Ectodermal cell (in vitro differentiated cells): ENCODE results near the gene GNAQ.

Experiments
- H3K27ac ChIP-seq: 2 replicates; pipeline ENCODE4 v1.7.0; 2013; ENCODE audit warnings: mild to moderate bottlenecking, low read depth, low read length; ENCODE audit not compliant: insufficient read depth, poor library complexity, severe bottlenecking
- H3K27me3 ChIP-seq: 2 replicates; pipeline ENCODE4 v1.7.0; 2013; ENCODE audit warnings: mild to moderate bottlenecking, low read length; ENCODE audit not compliant: insufficient read depth, control insufficient read depth, poor library complexity, severe bottlenecking
- H3K36me3 ChIP-seq: one replicate; pipeline ENCODE4 v1.7.0; 2013; ENCODE audit warnings: low read length; ENCODE audit not compliant: control insufficient read depth, insufficient read depth
- H3K4me1 ChIP-seq: one replicate; pipeline ENCODE4 v1.7.0; 2013; ENCODE audit warnings: low read length; ENCODE audit not compliant: control insufficient read depth, insufficient read depth
- H3K4me3 ChIP-seq: 2 replicates; pipeline ENCODE4 v1.7.0; 2013; ENCODE audit warnings: low read depth, low read length, control low read depth; ENCODE audit not compliant: insufficient read depth
- H3K9me3 ChIP-seq: 2 replicates; pipeline ENCODE4 v1.7.0; 2013; ENCODE audit warnings: mild to moderate bottlenecking, low read length, moderate library complexity; ENCODE audit not compliant: control insufficient read depth
- WGBS, 2 experiments: methylation state at CpG; one replicate each; pipeline ENCODE4 v1.1.7; 2013; ENCODE audit warnings: missing lambda C conversion rate in 2 of 2; 5-methylcytosine and 5-hydroxymethylcytosine counted together

Gene GNAQ

GRCh38 chr9:77744841-77745430 lies 286.7 kb downstream of the GNAQ start:
- no peak overlapping the region for H3K27ac ChIP-seq
- H3K36me3 ChIP-seq: no peaks in the 10 kb centered on the region
- H3K4me1 ChIP-seq: no peaks in the 10 kb centered on the region
- 50 to 60% methylated on average over 3 to 6 of the region's 6 CpGs for WGBS, 2 experiments
- H3K9me3 ChIP-seq: no peaks in the 10 kb centered on the region
- H3K4me3 ChIP-seq: no peak overlapping the region
- no peaks in the 10 kb centered on the region for H3K27me3 ChIP-seq

DNA sequence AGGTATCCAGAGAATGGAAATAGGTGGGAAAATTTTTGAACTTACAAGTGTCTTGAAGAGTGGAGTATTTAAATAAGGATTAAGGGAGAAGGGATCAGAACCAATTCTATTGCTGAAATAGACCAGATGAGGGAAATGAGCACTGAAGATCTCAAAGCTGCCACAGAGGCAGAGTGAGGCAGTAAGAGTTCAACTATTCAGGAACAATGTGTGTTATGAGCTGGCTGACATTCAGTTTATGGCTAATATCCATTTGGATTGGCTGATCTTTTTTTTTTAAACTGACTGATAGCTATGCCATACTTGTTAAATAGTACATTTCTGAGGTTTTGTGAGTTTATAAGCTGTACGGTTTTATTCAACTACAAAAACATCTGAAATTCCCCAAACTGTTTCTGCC lies 288.2 kb downstream of the GNAQ start:
- 80% methylated on average over 1 of the region's 1 CpG; no CpG with 5 or more reads in 1 of the 2 experiments for WGBS, 2 experiments
- no peak overlapping the region for H3K4me3 ChIP-seq
- no peaks in the 10 kb centered on the region for H3K36me3 ChIP-seq
- H3K27ac ChIP-seq: no peak overlapping the region
- no peaks in the 10 kb centered on the region for H3K27me3 ChIP-seq
- H3K9me3 ChIP-seq: no peaks in the 10 kb centered on the region
- H3K4me1 ChIP-seq: no peaks in the 10 kb centered on the region

GRCh38 chr9:77738932-77739331 lies 292.7 kb downstream of the GNAQ start:
- Histone ChIP-seq H3K9me3 (no peaks in the 10 kb centered on the region), H3K4me3 (no peak overlapping the region), H3K27me3 (no peaks in the 10 kb centered on the region), H3K4me1 (no peaks in the 10 kb centered on the region), H3K27ac (no peak overlapping the region), H3K36me3 (no peaks in the 10 kb centered on the region)
- 83 to 84% methylated on average over 3 to 4 of the region's 4 CpGs for WGBS, 2 experiments

GRCh38 chr9:77735494-77735893 lies 296.1 kb downstream of the GNAQ start:
- Histone ChIP-seq H3K4me1 (no peaks in the 10 kb centered on the region), H3K27me3 (no peaks in the 10 kb centered on the region), H3K27ac (no peak overlapping the region), H3K9me3 (no peaks in the 10 kb centered on the region), H3K36me3 (no peaks in the 10 kb centered on the region), H3K4me3 (no peak overlapping the region)
- 78 to 81% methylated on average over 5 of the region's 5 CpGs for WGBS, 2 experiments

DNA sequence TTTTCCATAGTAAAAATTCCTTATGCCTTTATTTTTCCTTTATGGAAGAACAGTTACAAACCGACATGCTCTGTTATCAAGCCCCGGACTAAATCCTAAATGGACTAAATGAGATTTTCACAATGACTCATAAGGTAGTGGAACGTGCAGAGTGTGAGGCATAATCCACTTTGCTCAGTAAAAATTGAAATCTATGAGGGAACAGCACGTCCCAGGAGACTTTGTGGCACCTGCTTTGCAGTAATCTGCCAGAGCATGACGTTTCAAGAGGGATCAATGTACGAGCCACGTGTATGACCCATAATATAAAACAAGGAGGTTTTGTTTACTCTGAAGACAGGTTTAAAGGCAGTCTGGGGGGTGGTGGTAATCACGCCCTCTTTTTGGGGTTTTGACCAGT lies 299.7 kb downstream of the GNAQ start:
- H3K4me3 ChIP-seq: no peak overlapping the region
- no peaks in the 10 kb centered on the region for H3K9me3 ChIP-seq
- H3K27ac ChIP-seq: no peak overlapping the region
- 94 to 97% methylated on average over 8 of the region's 8 CpGs for WGBS, 2 experiments
- no peaks in the 10 kb centered on the region for H3K4me1 ChIP-seq
- H3K27me3 ChIP-seq: no peaks in the 10 kb centered on the region
- H3K36me3 ChIP-seq: no peaks in the 10 kb centered on the region

DNA sequence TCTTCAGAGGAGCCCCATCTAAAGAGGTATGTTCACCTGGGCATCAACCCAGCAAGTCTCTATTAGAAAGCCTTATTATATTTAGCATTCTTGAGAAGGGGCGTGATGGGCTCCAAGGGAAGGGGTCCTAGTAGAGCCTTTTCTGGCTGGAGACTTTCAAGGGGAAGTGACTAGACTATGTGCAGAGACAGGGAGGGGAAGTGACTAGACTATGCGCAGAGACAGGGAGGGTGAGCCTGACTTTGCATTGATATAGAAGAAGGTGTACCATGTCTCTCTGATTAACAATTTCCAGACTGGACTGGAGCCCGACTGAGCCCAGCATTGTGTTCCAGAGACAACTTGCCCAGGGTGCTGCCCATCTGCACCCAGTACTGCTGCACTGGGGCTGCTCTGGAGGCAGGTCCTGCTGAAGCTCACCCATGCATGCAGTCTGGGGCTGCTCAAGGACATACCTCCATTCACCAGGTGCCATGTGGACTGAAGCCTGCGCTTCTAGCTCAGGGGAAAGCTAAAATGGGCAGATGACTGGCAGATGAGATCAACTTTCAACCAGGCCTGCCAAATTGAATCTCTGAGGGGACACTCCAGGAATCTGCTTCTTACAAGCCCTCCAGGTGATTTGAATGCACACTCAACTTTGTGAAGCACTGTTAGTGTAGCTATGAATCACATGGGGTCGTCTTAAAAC lies 300.5 kb downstream of the GNAQ start:
- Histone ChIP-seq H3K27me3 (no peaks in the 10 kb centered on the region), H3K4me3 (no peak overlapping the region), H3K27ac (no peak overlapping the region), H3K9me3 (no peaks in the 10 kb centered on the region), H3K36me3 (no peaks in the 10 kb centered on the region), H3K4me1 (no peaks in the 10 kb centered on the region)
- 89 to 91% methylated on average over 5 of the region's 5 CpGs for whole genome bisulfite sequencing, 2 experiments

- Histone ChIP-seq H3K36me3 (no peaks in the 10 kb centered on the region), H3K27ac (no peak overlapping the region), H3K9me3 (no peaks in the 10 kb centered on the region), H3K27me3 (no peaks in the 10 kb centered on the region), H3K4me1 (no peaks in the 10 kb centered on the region), H3K4me3 (no peak overlapping the region)
- WGBS, 2 experiments: 91 to 100% methylated on average over 1 of the region's 1 CpG
Observed at GRCh38 chr9:77729177-77729576, 302.4 kb downstream of the GNAQ start.

- no peaks in the 10 kb centered on the region for H3K27me3 ChIP-seq
- no peaks in the 10 kb centered on the region for H3K36me3 ChIP-seq
- 100% methylated on average over 1 of the region's 1 CpG for WGBS, 2 experiments
- no peak overlapping the region for H3K27ac ChIP-seq
- no peak overlapping the region for H3K4me3 ChIP-seq
- no peaks in the 10 kb centered on the region for H3K4me1 ChIP-seq
- H3K9me3 ChIP-seq: no peaks in the 10 kb centered on the region
Observed at GRCh38 chr9:77726814-77727213, 304.8 kb downstream of the GNAQ start.

GRCh38 chr9:77726289-77726688 lies 305.3 kb downstream of the GNAQ start:
- Histone ChIP-seq H3K27ac (no peak overlapping the region), H3K27me3 (no peaks in the 10 kb centered on the region), H3K4me1 (no peaks in the 10 kb centered on the region), H3K4me3 (no peak overlapping the region), H3K9me3 (no peaks in the 10 kb centered on the region), H3K36me3 (no peaks in the 10 kb centered on the region)

DNA sequence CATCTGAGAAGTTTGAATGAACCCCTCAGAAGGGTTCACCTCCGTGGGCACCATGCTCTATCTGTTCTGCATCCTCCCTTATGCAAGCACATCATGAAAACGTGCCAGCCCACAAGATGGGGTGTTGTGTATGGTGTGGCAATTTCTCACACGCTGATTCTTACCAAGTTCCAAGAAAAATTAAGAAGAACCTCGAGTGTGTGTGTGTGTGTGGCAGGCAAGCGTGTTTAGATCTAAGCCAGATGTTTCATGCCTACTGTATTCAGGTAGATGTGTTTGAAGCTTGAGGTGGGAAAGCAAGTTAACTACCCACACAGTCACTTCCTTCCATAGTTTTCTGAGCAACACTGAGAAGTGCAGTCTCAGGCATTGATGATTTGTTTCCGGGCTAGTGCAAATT lies 305.8 kb downstream of the GNAQ start:
- no peaks in the 10 kb centered on the region for H3K36me3 ChIP-seq
- H3K4me3 ChIP-seq: no peak overlapping the region
- H3K27ac ChIP-seq: no peak overlapping the region
- H3K9me3 ChIP-seq: no peaks in the 10 kb centered on the region
- H3K27me3 ChIP-seq: no peaks in the 10 kb centered on the region
- WGBS, 2 experiments: 84 to 94% methylated on average over 6 of the region's 6 CpGs
- H3K4me1 ChIP-seq: no peaks in the 10 kb centered on the region
